DOHH2 (cell line): ENCODE measurements around the gene SLC17A3.

ENCODE experiments used
- CTCF ChIP-seq: fragments of 200-600 bp; sonication (generic); IDR thresholded peaks from one replicate; pipeline ENCODE4 v1.5.1; 2014; ENCODE audit warnings: antibody characterized with exemption, mild to moderate bottlenecking, low read depth, low read length; ENCODE audit not compliant: poor library complexity, severe bottlenecking
- EZH2phosphoT487 ChIP-seq: fragments of 200-600 bp; sonication (generic); IDR thresholded peaks from 2 replicates; pipeline ENCODE4 v1.6.1; 2017; ENCODE audit warnings: borderline replicate concordance, mild to moderate bottlenecking, antibody characterized with exemption, low read length, moderate library complexity, mixed read lengths

GRCh38 chr6:25907475-25908014 lies 33.5 kb upstream of the SLC17A3 start:
- TF ChIP-seq EZH2phosphoT487 (no peak), CTCF (no peak)
